A549 treated with AZD2906 at 1 μM for 4 hours (cell line): ENCODE data around the gene PDXDC1. TPM values are rescaled to one million over a fixed set of nuclear protein-coding genes. Genes with fewer than 3 reads are reported as not detected.

Experiments used
- total RNA-seq: library from RNA; stranded (reverse); fragments of 200-300 nt; extraction: Qiagen RNA extraction; gene quantifications from 5 replicates; pipeline ENCODE4 v1.2.3, GENCODE V29; 2022

PDXDC1 gene, protein sequence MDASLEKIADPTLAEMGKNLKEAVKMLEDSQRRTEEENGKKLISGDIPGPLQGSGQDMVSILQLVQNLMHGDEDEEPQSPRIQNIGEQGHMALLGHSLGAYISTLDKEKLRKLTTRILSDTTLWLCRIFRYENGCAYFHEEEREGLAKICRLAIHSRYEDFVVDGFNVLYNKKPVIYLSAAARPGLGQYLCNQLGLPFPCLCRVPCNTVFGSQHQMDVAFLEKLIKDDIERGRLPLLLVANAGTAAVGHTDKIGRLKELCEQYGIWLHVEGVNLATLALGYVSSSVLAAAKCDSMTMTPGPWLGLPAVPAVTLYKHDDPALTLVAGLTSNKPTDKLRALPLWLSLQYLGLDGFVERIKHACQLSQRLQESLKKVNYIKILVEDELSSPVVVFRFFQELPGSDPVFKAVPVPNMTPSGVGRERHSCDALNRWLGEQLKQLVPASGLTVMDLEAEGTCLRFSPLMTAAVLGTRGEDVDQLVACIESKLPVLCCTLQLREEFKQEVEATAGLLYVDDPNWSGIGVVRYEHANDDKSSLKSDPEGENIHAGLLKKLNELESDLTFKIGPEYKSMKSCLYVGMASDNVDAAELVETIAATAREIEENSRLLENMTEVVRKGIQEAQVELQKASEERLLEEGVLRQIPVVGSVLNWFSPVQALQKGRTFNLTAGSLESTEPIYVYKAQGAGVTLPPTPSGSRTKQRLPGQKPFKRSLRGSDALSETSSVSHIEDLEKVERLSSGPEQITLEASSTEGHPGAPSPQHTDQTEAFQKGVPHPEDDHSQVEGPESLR
- 60.4 to 68.5 TPM (median 66.2 TPM) in 5 replicates for total RNA-seq

GRCh38 chr16:14974656-14975417, at the start of gene PDXDC1:
PDXDC1 (plus strand) TSS chr16:14975026; CDS start chr16:14975200, 174 bp downstream.

GRCh38 chr16:14937143-14937542, 37.7 kb upstream of the PDXDC1 start, which contains the start of gene NPIPA1:
NPIPA1 (plus strand) TSS chr16:14937443; CDS start chr16:14937443, 0 bp downstream.

GRCh38 chr16:15093955-15094827, 119.4 kb downstream of the PDXDC1 start, which contains the start of gene RRN3:
RRN3 (minus strand) TSS chr16:15094272; CDS start chr16:15094233, 39 bp downstream.

Other genes starting within 250 kb of the PDXDC1 start
- 0.80 to 1.8 TPM (median 1.1 TPM) in 5 replicates for gene NPIPA2, start 232.5 kb upstream of the PDXDC1 start, total RNA-seq
- 89.6 to 98.8 TPM (median 91.8 TPM) in 5 replicates for gene NOMO1, start 141.3 kb upstream of the PDXDC1 start, total RNA-seq
- 30.8 to 48.5 TPM (median 43.2 TPM) in 5 replicates for gene NPIPA1, start 37.6 kb upstream of the PDXDC1 start, total RNA-seq
- gene NTAN1, start 81.0 kb downstream of the PDXDC1 start, total RNA-seq = 45.5 to 51.8 TPM (median 47.3 TPM) in 5 replicates
- 34.5 to 42.5 TPM (median 37.3 TPM) in 5 replicates for gene RRN3, start 119.2 kb downstream of the PDXDC1 start, total RNA-seq